Subcutaneous adipose tissue (tissue), 4 donors: ENCODE measurements around the gene HPSE2. TPM values are rescaled to one million over a fixed set of nuclear protein-coding genes. Genes with fewer than 3 reads are reported as not detected.

Source experiments
- total RNA-seq, 4 donors: library from RNA; depleted of rRNA; stranded (reverse); fragments of >200 nt; gene quantifications; one replicate each; pipeline ENCODE4 v1.1.0, GENCODE V29; 2016
- TF ChIP-seq, protein P1 (sequence below): fragments of 450-650 bp; IDR thresholded peaks from one replicate; pipeline ENCODE4 v1.5.1; 2016; ENCODE audit warnings: low read depth, mild to moderate bottlenecking, control low read depth, antibody characterized with exemption, moderate library complexity

Gene HPSE2
- total RNA-seq, 4 donors from 2014 or later = 0.34 to 3.2 (median 0.71) TPM

DNA sequence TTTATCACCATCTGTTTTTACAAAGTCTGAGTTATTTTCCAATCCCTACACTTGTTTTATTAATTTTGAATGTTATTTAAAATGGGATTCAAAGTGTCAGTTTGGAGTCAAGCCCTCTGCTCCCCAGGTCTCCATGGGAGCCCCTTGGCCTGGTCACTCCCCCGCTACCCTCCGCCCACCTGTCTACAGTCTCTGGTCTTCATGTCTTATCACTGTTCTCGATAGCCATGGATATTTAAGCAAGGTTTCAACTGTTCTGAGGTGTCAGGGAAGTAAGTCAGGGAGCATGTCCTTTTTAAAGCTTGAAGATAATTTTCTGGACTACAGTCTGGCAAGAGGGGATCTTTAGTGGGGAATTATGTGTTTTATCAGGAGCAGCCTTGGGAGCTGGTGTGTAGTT lies 769.8 kb downstream of the HPSE2 start:
- TF ChIP-seq, protein P1, sequence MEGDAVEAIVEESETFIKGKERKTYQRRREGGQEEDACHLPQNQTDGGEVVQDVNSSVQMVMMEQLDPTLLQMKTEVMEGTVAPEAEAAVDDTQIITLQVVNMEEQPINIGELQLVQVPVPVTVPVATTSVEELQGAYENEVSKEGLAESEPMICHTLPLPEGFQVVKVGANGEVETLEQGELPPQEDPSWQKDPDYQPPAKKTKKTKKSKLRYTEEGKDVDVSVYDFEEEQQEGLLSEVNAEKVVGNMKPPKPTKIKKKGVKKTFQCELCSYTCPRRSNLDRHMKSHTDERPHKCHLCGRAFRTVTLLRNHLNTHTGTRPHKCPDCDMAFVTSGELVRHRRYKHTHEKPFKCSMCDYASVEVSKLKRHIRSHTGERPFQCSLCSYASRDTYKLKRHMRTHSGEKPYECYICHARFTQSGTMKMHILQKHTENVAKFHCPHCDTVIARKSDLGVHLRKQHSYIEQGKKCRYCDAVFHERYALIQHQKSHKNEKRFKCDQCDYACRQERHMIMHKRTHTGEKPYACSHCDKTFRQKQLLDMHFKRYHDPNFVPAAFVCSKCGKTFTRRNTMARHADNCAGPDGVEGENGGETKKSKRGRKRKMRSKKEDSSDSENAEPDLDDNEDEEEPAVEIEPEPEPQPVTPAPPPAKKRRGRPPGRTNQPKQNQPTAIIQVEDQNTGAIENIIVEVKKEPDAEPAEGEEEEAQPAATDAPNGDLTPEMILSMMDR = no peak

DNA sequence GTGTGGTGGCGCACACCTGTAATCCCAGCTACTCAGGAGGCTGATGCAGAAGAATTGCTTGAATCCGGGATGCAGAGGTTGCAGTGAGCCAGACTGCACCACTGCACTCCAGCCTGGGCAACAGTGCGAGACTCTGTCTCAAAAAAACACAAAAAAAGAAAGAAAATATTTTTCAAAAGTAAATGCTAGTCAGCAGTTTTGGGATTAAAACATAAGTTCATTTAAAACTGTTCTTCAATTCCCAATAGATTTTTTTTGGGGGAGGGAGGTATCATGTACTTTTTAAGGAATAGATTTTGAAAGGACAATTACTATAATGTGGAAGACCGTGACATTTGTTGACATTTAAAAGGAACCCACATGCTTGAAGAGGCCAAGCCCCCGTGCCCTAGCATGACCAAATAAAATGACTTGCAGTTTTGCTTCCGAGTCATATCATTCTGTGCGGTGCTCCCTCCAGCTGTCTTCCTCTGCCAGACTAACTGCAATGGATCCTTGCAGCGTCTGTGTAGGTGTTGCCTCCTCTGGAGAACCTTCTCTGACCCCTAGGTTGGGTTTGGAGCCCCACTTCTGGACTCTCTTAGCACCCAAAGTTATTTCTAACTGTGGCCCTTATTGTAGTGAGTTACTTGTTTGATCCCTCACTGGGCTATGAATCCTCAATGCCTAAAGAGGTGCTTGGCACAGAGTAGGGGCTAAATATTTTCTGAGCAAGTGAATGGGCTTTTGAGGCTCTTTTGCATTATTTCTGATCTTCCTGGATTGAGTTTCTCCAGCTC lies 771.5 kb downstream of the HPSE2 start:
- TF ChIP-seq, protein P1 = no peak

DNA sequence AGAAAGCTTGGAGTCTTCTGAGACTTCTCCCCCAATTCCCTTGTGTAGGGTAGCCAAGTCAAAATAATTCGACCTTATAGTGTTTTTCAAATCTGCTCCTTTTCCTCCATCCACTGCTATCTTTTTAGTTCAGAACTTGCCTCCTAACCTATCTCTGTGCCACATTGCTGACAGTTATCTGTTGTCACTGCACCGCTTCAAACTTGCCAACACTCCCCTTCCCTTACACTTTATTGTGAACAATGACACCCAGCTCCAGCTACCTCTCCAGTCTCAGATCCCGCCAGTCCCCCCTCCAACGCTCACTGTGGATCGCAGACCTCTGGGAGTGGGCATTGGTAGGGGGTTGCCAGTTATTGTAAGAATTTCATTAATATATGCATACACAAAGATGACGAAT lies 772.6 kb downstream of the HPSE2 start:
- TF ChIP-seq, protein P1 = no peak

DNA sequence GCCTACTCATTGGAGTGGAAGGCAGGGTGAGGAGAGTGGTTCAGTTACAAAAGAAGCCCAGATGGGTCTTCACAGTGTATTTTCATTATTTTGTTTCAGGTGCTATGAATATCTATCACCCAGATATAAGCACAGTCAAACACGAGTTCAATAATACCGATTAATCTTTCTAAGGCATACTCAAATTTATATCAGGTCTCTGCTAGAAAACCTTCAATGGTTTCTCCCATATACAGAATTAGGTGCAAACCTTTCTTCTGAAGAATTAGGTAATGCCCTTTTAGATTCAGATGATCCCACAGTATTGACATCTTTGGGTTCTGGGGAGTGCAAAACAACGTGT lies 774.2 kb downstream of the HPSE2 start:
- TF ChIP-seq, protein P1 = no peak

DNA sequence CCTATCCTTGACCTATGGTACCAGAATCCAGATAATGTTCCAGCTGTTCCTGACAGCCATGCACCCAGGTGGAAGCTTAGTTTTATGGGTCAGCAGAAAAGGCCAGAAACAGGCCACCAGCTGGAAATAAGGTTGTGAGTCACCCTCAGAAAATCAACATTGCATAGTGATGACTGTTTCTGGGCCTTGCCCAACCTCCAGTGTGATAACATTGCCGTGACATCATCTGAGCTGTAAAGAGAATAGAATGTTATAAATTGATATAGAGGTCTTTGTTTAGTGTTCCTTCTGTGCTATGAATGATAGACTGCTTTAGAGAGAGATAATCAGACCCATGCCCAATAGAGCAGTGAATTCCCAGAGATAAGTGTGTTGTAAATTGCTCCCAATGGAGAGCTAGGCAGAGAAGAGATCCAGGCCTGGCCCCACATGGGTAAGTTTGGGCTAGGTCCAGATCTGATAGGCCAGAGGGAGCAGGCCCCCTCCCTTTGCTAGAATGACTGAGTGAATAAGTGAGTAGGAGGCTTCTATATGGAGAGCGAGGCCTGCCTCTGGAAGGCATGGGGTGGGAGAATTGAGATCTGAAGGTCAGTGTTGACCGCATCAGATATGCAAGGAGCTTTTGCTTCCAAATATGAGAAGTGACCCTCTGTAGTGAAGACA lies 774.7 kb downstream of the HPSE2 start:
- TF ChIP-seq, protein P1 = no peak

DNA sequence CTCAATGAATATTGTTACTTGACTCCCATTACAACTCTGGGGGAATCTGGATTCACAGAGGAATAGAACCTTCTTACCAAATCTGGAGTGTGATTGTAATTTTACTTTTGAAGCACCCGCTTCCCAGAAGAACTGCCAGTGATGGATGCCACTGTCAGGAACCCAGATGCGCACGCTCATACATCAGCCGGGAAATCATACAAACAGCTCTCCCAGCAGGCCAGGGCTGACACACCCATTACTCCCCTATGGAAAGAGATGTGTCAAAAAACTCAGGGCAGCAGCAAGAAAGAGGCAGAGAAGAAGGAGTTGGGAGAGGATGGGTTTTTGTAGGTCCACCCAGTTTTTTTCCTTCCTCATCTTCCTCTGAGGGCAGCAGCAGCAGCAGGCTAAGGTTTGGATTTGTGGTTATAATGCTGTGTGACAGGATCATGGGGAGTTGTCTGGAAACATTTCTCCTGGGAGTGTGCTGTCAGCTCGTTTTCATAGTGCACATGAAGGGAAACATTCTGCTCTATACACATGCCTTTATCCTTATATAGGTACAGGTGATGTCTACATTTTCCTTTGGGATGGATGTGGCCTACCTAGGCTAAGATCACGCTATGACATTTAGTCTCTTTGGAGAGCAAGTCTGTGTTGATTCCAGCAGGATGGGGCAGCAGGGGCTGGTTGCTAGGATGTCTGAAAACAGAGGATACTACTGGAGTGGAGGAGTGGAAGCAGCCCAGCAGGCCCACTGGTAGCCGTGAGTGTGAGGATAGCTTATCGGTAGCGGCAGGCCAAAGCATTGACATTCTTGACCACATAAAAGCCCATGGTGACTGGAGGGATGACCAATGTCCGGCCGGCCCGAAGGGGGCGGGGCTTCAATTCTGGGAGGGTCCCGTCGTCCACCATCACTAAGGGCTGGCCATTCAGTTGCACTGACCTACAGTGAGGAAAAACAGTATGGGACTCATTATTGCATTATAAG lies 776.6 kb downstream of the HPSE2 start:
- TF ChIP-seq, protein P1 = no peak

DNA sequence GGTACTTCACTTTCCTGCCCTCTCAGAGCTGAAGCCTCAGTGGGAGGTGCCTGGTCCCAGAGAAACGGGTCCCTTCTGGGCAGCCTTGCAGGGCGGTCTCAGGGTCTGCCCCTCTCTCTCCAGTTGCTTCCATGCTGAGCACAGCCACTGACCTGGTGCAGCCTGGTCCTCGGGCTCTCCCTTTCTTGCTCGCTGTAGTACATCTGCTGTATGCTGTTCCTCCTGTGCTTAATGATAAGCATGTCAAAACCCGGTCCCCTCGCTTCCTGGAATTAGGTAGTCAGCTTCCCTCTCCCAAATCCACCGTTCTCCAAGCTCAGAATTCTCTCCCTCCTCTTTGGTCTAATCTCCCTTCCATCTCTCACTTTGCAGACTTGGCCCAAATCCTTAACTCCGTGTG lies 777.9 kb downstream of the HPSE2 start:
- TF ChIP-seq, protein P1 = no peak
